PC-9 (cell line): ENCODE measurements around the gene NPPB. TPM values are rescaled to one million over a fixed set of nuclear protein-coding genes. Genes with fewer than 3 reads are reported as not detected.

Source experiments
- BruUV-seq: library from RNA; stranded (reverse); fragments of 400-500 nt; replicated peaks from 2 replicates; lab custom pipeline; 2021; lab: Mats Ljungman, UMichigan
- CTCF ChIA-PET: fragments of 300-600 bp; sonication (Branson Sonifier 250); formaldehyde crosslinking; loops from one replicate; lab custom pipeline; 2022; ENCODE audit warnings: antibody characterized with exemption; lab: Charles Lee
- POLR2A ChIA-PET: fragments of 300-600 bp; sonication (Branson Sonifier 250); formaldehyde crosslinking; loops from one replicate; lab custom pipeline; 2022; ENCODE audit warnings: antibody characterized with exemption; ENCODE audit not compliant: unreplicated experiment; lab: Charles Lee
- DNase-seq, 2 experiments: peaks; one replicate each; pipeline versions ENCODE4 v3.0.0 to v3.0.0-alpha.2; 2015 to 2022; ENCODE audit warnings: mixed read lengths in 1 of 2
- H2AFZ ChIP-seq: fragments of 200-600 bp; sonication (generic); 2 replicates; pipeline ENCODE4 v1.8.1; 2017; ENCODE audit warnings: antibody characterized with exemption
- H3F3A ChIP-seq: fragments of 200-600 bp; sonication (generic); 2 replicates; pipeline ENCODE4 v1.8.1; 2017; ENCODE audit warnings: antibody characterized with exemption, mild to moderate bottlenecking, low read depth; ENCODE audit not compliant: insufficient read depth
- H3K27ac ChIP-seq: fragments of 200-600 bp; sonication (generic); 2 replicates; pipeline ENCODE4 v1.6.1; 2016; ENCODE audit warnings: mixed run types
- H3K27me3 ChIP-seq: fragments of 200-600 bp; sonication (generic); 2 replicates; pipeline ENCODE4 v1.6.1; 2016; ENCODE audit warnings: low read depth, mixed run types; ENCODE audit not compliant: insufficient read depth
- H3K36me3 ChIP-seq: fragments of 200-600 bp; sonication (generic); 2 replicates; pipeline ENCODE4 v1.6.1; 2016; ENCODE audit warnings: low read depth, mixed run types
- H3K4me1 ChIP-seq: fragments of 200-600 bp; sonication (generic); replicated peaks from 2 replicates; pipeline ENCODE4 v1.6.1; 2016; ENCODE audit warnings: mixed run types; ENCODE audit not compliant: insufficient read depth
- H3K4me2 ChIP-seq: fragments of 200-600 bp; sonication (generic); 2 replicates; pipeline ENCODE4 v1.6.1; 2017; ENCODE audit warnings: mixed run types
- H3K4me3 ChIP-seq: fragments of 200-600 bp; sonication (generic); 2 replicates; pipeline ENCODE4 v1.6.1; 2016; ENCODE audit warnings: mixed run types
- H3K79me2 ChIP-seq: fragments of 200-600 bp; sonication (generic); 2 replicates; pipeline ENCODE4 v1.6.1; 2017; ENCODE audit warnings: low read depth, mixed run types
- H3K9me2 ChIP-seq: fragments of 200-600 bp; sonication (generic); 2 replicates; pipeline ENCODE4 v1.8.1; 2017; ENCODE audit warnings: mild to moderate bottlenecking; ENCODE audit not compliant: insufficient read depth
- H3K9me3 ChIP-seq: fragments of 200-600 bp; sonication (generic); 2 replicates; pipeline ENCODE4 v1.8.1; 2016; ENCODE audit warnings: low read depth; ENCODE audit not compliant: insufficient read depth
- H4K20me1 ChIP-seq: fragments of 200-600 bp; sonication (generic); 2 replicates; pipeline ENCODE4 v1.8.1; 2017; ENCODE audit not compliant: insufficient read depth
- CTCF ChIP-seq: fragments of 200-600 bp; sonication (generic); conservative IDR thresholded peaks from 2 replicates; pipeline ENCODE4 v1.6.1; 2017; ENCODE audit warnings: mixed run types, antibody characterized with exemption, mild to moderate bottlenecking, moderate library complexity
- EZH2 ChIP-seq: fragments of 200-600 bp; sonication (generic); IDR thresholded peaks from 2 replicates; pipeline ENCODE4 v1.8.0; 2017; ENCODE audit warnings: antibody characterized with exemption, low read depth
- intact Hi-C: fragments of 100-400 bp; cut with micrococcal nuclease; formaldehyde crosslinking; loops from one replicate; pipeline ENCODE4 v1.10.0; 2022; ENCODE audit not compliant: unreplicated experiment
- total RNA-seq: library from RNA; stranded (reverse); gene quantifications from 2 replicates; pipeline ENCODE4 v1.2.3, GENCODE V29; 2021

NPPB gene
- total RNA-seq, 1 experiment from 2014 or later, result not detected

GRCh38 chr1:11893907-11894251 lies 35.1 kb upstream of the NPPB start:
- Histone ChIP-seq H3K27ac (no peak overlapping the region), H3K4me2 (no peak overlapping the region), H3K4me1 (no peaks in the 10 kb centered on the region), H2AFZ (no peak overlapping the region), H3K9me2 (no peaks in the 10 kb centered on the region), H3K4me3 (no peak overlapping the region), H3K79me2 (no peaks in the 10 kb centered on the region), H3K36me3 (no peaks in the 10 kb centered on the region), H3K9me3 (no peaks in the 10 kb centered on the region), H3K27me3 (no peaks in the 10 kb centered on the region), H4K20me1 (no peaks in the 10 kb centered on the region), H3F3A (no peaks in the 10 kb centered on the region)
- intact Hi-C loops, result loop anchor here (1.0 to 10.0 kb wide), 2 partner anchors 56 to 159 kb away; partner anchors contain the start of gene AGTRAP
- TF ChIP-seq CTCF (peak; percentile 88), EZH2 (no peak)
- CTCF ChIA-PET, result interaction anchor here (0.6 kb wide), 1 partner anchor 174 kb away, joined by 3 read pairs; no protein-coding TSS in a partner anchor
- peak; percentile 38 to 68 for DNase-seq
- POLR2A ChIA-PET, result no interaction called here
- no TSS peak for BruUV-seq

- no TSS peak for BruUV-seq
- no peaks in the 10 kb centered on the region for H3K9me3 ChIP-seq
- H3F3A ChIP-seq, result no peaks in the 10 kb centered on the region
- TF ChIP-seq CTCF (no peak), EZH2 (no peak)
- POLR2A ChIA-PET, result no interaction called here
- no peak overlapping the region for H2AFZ ChIP-seq
- no peak for DNase-seq
- no peak overlapping the region for H3K4me3 ChIP-seq
- H3K27me3 ChIP-seq, result no peaks in the 10 kb centered on the region
- H4K20me1 ChIP-seq, result no peaks in the 10 kb centered on the region
- H3K4me2 ChIP-seq, result no peak overlapping the region
- H3K36me3 ChIP-seq, result no peaks in the 10 kb centered on the region
- intact Hi-C loops, result loop anchor here (10.0 kb wide), 1 partner anchor 157 kb away; the partner anchor contains the start of gene AGTRAP
- H3K4me1 ChIP-seq, result no peaks in the 10 kb centered on the region
- H3K9me2 ChIP-seq, result no peaks in the 10 kb centered on the region
- no peaks in the 10 kb centered on the region for H3K79me2 ChIP-seq
- no peak overlapping the region for H3K27ac ChIP-seq
- CTCF ChIA-PET, result interaction anchor here (0.6 kb wide), 1 partner anchor 53 kb away, joined by 3 read pairs; no protein-coding TSS in a partner anchor
Measured at GRCh38 chr1:11891433-11892186, 32.9 kb upstream of the NPPB start.

- Histone ChIP-seq H3K27ac (no peak overlapping the region), H3K4me1 (no peaks in the 10 kb centered on the region), H3F3A (no peaks in the 10 kb centered on the region), H3K9me3 (no peaks in the 10 kb centered on the region), H2AFZ (no peak overlapping the region), H3K27me3 (no peaks in the 10 kb centered on the region), H3K79me2 (no peaks in the 10 kb centered on the region), H3K4me3 (no peak overlapping the region), H3K36me3 (no peaks in the 10 kb centered on the region), H3K4me2 (no peak overlapping the region), H4K20me1 (no peaks in the 10 kb centered on the region), H3K9me2 (no peaks in the 10 kb centered on the region)
- TF ChIP-seq EZH2 (no peak), CTCF (no peak)
- BruUV-seq, result no TSS peak
- ChIA-PET CTCF (no interaction called here), POLR2A (no interaction called here)
- no peak for DNase-seq
- intact Hi-C loops, result no loop called here
Measured at GRCh38 chr1:11888877-11889208, 30.1 kb upstream of the NPPB start.
